Transverse colon (tissue), 4 donors: ENCODE data around the gene ATG101. TPM values are rescaled to one million over a fixed set of nuclear protein-coding genes. Genes with fewer than 3 reads are reported as not detected.

Experiments
- DNase-seq: peaks from one replicate; pipeline ENCODE4 v3.0.0-alpha.2; 2019
- H3K27ac ChIP-seq, 4 donors: fragments of 200-600 bp; sonication (generic); 2 replicates each; pipeline ENCODE4 v1.5.1; 2016 to 2018; ENCODE audit warnings: inconsistent platforms in 4 of 4
- H3K27me3 ChIP-seq: fragments of 200-600 bp; sonication (generic); 2 replicates; pipeline ENCODE4 v1.5.1; 2017; ENCODE audit warnings: inconsistent platforms
- H3K36me3 ChIP-seq, 4 donors: fragments of 200-600 bp; sonication (generic); 2 replicates each; pipeline ENCODE4 v1.5.1; 2017 to 2019; ENCODE audit warnings: inconsistent platforms in 4 of 4
- H3K4me1 ChIP-seq, 4 donors: fragments of 200-600 bp; sonication (generic); 2 replicates each; pipeline ENCODE4 v1.5.1; 2017 to 2020; ENCODE audit warnings: inconsistent platforms in 4 of 4
- H3K4me3 ChIP-seq, 4 donors: fragments of 200-600 bp; sonication (generic); 1 replicate in 1 of 4; 2 replicates in 3 of 4; pipeline versions ENCODE4 v1.5.1 to v1.6.1; 2017 to 2019; ENCODE audit warnings: inconsistent platforms in 4 of 4
- H3K9me3 ChIP-seq, 2 donors: fragments of 200-600 bp; sonication (generic); 2 replicates each; pipeline ENCODE4 v1.5.1; 2017 to 2019; ENCODE audit warnings: inconsistent platforms in 2 of 2
- CTCF ChIP-seq, 5 experiments: fragments of 200-600 bp in 3 of 5; fragments of 450-650 bp in 2 of 5; sonication (generic) in 3 of 5; IDR thresholded peaks; 1 replicate in 2 of 5; 2 replicates in 3 of 5; pipeline ENCODE4 v1.5.1; 2016 to 2017; ENCODE audit warnings: antibody characterized with exemption in 5 of 5, inconsistent platforms in 3 of 5, mild to moderate bottlenecking in 2 of 5, moderate library complexity in 1 of 5
- EP300 ChIP-seq: sonication (generic); formaldehyde crosslinking; IDR thresholded peaks from one replicate; pipeline ENCODE4 v1.6.1; 2017; ENCODE audit warnings: antibody characterized with exemption, low read depth
- POLR2A ChIP-seq: fragments of 450-650 bp; IDR thresholded peaks from one replicate; pipeline ENCODE4 v1.6.1; 2016; ENCODE audit warnings: antibody characterized with exemption, mild to moderate bottlenecking, moderate library complexity
- POLR2AphosphoS5 ChIP-seq, 3 donors: sonication (generic); formaldehyde crosslinking; IDR thresholded peaks; one replicate each; pipeline ENCODE4 v1.6.1; 2016; ENCODE audit warnings: antibody characterized with exemption in 3 of 3
- WGBS, 2 donors: methylation state at CpG; one replicate each; pipeline ENCODE4 v1.1.5; 2018; ENCODE audit warnings: low coverage in 1 of 2; 5-methylcytosine and 5-hydroxymethylcytosine counted together
- in situ Hi-C, 4 donors: fragments of 200-750 bp; cut with MboI; loops; one replicate each; pipeline versions ENCODE4 v1.15.0 to v1.15.1; 2017; ENCODE audit warnings: low sequenced_read_pairs in 3 of 4, low pct_ligation_motif_present in 1 of 4, low pct_unique_long_range_greater_than_20kb in 1 of 4
- intact Hi-C: fragments of 100-400 bp; cut with DNase I; formaldehyde crosslinking; loops from one replicate; pipeline ENCODE4 v1.15.1; 2023; ENCODE audit warnings: low total_unique reads
- total RNA-seq, 4 donors: library from RNA; depleted of rRNA; stranded (reverse); fragments of >200 nt; gene quantifications; one replicate each; pipeline ENCODE4 v1.1.0, GENCODE V29; 2016

Gene ATG101
- total RNA-seq, 4 donors from 2014 or later = 15.7 to 64.1 (median 51.6) TPM

- H3K4me1 ChIP-seq = peaks cover 32 to 49% (median 32%) of the 10 kb centered on the region in 4 donors
These were observed 28.1 kb upstream of the ATG101 start for GRCh38 chr12:52041695-52042123.

GRCh38 chr12:52042706-52043385 is 26.9 kb upstream of the ATG101 start:
- no peaks in the 10 kb centered on the region for H3K36me3 ChIP-seq
- WGBS, 2 donors = 85% methylated on average over 8 of the region's 8 CpGs; no CpG with 5 or more reads in 1 of the 2 donors
- H3K9me3 ChIP-seq = no peaks in the 10 kb centered on the region
- intact Hi-C loops = no loop called here
- no peak overlapping the region for H3K4me3 ChIP-seq
- TF ChIP-seq POLR2A (no peak), EP300 (no peak), CTCF (IDR thresholded peaks at IDR 0.05) (no peak), POLR2AphosphoS5 (IDR thresholded peaks at IDR 0.05) (no peak)
- DNase-seq = no peak
- H3K27me3 ChIP-seq = no peaks in the 10 kb centered on the region
- H3K27ac ChIP-seq = peak overlapping the region; percentile 72 to 90 (median 77)
- in situ Hi-C loops = no loop called here
- peaks cover 23 to 41% (median 27%) of the 10 kb centered on the region in 4 donors for H3K4me1 ChIP-seq

More at GRCh38 chr12:52041695-52042123, 28.1 kb upstream of the ATG101 start:
- Histone ChIP-seq H3K27me3 (no peaks in the 10 kb centered on the region), H3K27ac (peak overlapping the region in 3 of 4 donors; percentile 16 to 90 (median 73)), H3K36me3 (no peaks in the 10 kb centered on the region), H3K9me3 (no peaks in the 10 kb centered on the region), H3K4me3 (no peak overlapping the region)
- in situ Hi-C loops (no loop called here), intact Hi-C loops (no loop called here)
- TF ChIP-seq EP300 (no peak), CTCF (IDR thresholded peaks at IDR 0.05) (no peak), POLR2A (no peak), POLR2AphosphoS5 (IDR thresholded peaks at IDR 0.05) (no peak)
- 62% methylated on average over 6 of the region's 6 CpGs; no CpG with 5 or more reads in 1 of the 2 donors for WGBS, 2 donors
- DNase-seq = no peak

GRCh38 chr12:52043386-52044212 is 26.2 kb upstream of the ATG101 start:
- peaks cover 23 to 34% (median 25%) of the 10 kb centered on the region in 4 donors for H3K4me1 ChIP-seq
- no peak for DNase-seq
- in situ Hi-C loops = no loop called here
- H3K9me3 ChIP-seq = no peaks in the 10 kb centered on the region
- no peaks in the 10 kb centered on the region for H3K36me3 ChIP-seq
- no peaks in the 10 kb centered on the region for H3K27me3 ChIP-seq
- 75% methylated on average over 20 of the region's 21 CpGs; no CpG with 5 or more reads in 1 of the 2 donors for WGBS, 2 donors
- no peak overlapping the region for H3K4me3 ChIP-seq
- intact Hi-C loops = no loop called here
- peak overlapping the region; percentile 72 to 90 (median 77) for H3K27ac ChIP-seq
- TF ChIP-seq POLR2A = no peak
- TF ChIP-seq POLR2AphosphoS5 (IDR thresholded peaks at IDR 0.05) = peak in 1 of 3 donors; percentile 44
- TF ChIP-seq EP300 = no peak
- TF ChIP-seq CTCF (IDR thresholded peaks at IDR 0.05) = no peak

GRCh38 chr12:52044292-52044983 is 25.3 kb upstream of the ATG101 start:
- DNase-seq = peak; percentile 57
- TF ChIP-seq POLR2A (no peak), EP300 (no peak), CTCF (IDR thresholded peaks at IDR 0.05) (no peak), POLR2AphosphoS5 (IDR thresholded peaks at IDR 0.05) (peak; percentile 7 to 49 (median 12))
- Histone ChIP-seq H3K27me3 (no peaks in the 10 kb centered on the region), H3K4me3 (no peak overlapping the region), H3K4me1 (peaks cover 23 to 31% (median 25%) of the 10 kb centered on the region in 4 donors), H3K36me3 (no peaks in the 10 kb centered on the region), H3K27ac (peak overlapping the region; percentile 72 to 90 (median 77)), H3K9me3 (no peaks in the 10 kb centered on the region)
- in situ Hi-C loops = no loop called here
- intact Hi-C loops = no loop called here
- 71 to 73% methylated on average over 8 to 17 of the region's 18 CpGs for WGBS, 2 donors
